ENCODE measurements around the gene GJC3. TPM values are rescaled to one million over a fixed set of nuclear protein-coding genes. Genes with fewer than 3 reads are reported as not detected.

Gene GJC3
- total and polyA plus RNA-seq, 9 of the 15 experiments (the other 6 are each of a cell fraction or from before 2014, with no cell fraction given): 0.10 to 0.45 (median 0.28) TPM; not detected in 1

- TF ChIP-seq SFPQ (IDR thresholded peaks at IDR 0.05; ENCODE audit: low read depth, low read length) (no peak), ZBTB33 (CRISPR knock-in tag; IDR thresholded peaks at IDR 0.05) (no peak), FIP1L1 (IDR thresholded peaks at IDR 0.05; ENCODE audit: low read depth, low read length, poor library complexity, severe bottlenecking) (no peak), CREB5 (CRISPR knock-in tag; IDR thresholded peaks at IDR 0.05) (no peak)
Measured at GRCh38 chr7:99930376-99930775, 956 bp upstream of the GJC3 start (continued).

All from K562 (cell line).